Fibroblast of skin of scalp (primary cell): Measurements from ENCODE around the gene UBE2G2. TPM values are rescaled to one million over a fixed set of nuclear protein-coding genes. Genes with fewer than 3 reads are reported as not detected.

Experiments used
- DNase-seq: peaks from one replicate; pipeline ENCODE4 v3.0.0-alpha.2; 2013
- polyA plus RNA-seq, 2 experiments: library from polyadenylated mRNA; unstranded; fragments of 120-200 nt; gene quantifications; one replicate each; pipeline ENCODE4 v1.2.1, GENCODE V29; 2013; ENCODE audit not compliant: insufficient read length in 2 of 2

The UBE2G2 gene, protein sequence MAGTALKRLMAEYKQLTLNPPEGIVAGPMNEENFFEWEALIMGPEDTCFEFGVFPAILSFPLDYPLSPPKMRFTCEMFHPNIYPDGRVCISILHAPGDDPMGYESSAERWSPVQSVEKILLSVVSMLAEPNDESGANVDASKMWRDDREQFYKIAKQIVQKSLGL
- polyA plus RNA-seq (2013, experiment 1 of 2; ENCODE audit: insufficient read length): 56.8 TPM
- 50.0 TPM for polyA plus RNA-seq (2013, experiment 2 of 2; ENCODE audit: insufficient read length)

DNA sequence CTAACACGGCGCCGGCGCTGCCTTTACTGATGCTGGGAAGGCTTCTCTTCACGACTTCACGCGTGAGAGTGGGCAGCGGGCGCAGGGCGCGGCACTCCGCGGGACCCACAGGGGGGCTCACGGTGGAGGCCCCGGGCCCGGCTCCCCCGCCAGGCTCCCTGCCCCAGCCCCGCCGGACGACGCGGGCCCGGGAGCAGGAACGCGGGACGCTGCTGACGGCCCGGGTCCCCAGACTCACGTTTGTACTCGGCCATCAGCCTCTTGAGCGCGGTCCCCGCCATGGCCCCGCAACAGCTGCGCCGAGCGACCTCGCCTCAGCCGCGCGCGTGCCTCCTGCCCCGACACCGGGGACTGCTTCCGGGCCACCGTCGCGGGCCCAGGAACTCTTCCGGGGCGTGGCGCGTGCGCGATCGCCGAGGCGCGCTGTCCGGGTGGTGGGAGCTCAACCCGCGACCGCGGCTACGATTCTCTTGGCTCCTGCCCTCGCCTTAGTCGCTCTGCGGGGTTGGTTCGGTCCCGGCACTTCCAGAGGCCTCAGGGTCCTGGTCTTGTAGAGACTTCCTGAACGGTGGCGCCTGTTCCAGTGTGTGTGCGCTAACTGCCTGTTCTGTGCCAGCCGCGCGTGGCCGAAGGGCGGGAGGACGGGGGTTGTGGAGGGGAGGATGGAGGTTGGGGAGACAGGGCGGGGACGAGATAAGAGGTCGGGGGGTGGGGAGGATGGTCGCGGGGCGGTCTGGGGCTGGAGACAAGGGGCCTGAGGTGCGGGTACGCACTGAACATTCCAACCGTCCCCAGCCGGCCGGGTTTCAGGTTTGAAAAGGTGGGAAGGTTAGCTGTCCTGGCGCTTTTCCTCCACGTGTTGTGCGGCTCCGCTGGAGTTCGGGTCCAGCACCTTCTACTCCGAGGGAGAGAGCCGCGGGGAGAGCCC, at the start of gene UBE2G2:
TSS of gene UBE2G2 (minus strand) at position 353 of the 928 bp plus-strand sequence. CDS start at position 281, 72 bp downstream.
- peak; percentile 79 for DNase-seq

DNA sequence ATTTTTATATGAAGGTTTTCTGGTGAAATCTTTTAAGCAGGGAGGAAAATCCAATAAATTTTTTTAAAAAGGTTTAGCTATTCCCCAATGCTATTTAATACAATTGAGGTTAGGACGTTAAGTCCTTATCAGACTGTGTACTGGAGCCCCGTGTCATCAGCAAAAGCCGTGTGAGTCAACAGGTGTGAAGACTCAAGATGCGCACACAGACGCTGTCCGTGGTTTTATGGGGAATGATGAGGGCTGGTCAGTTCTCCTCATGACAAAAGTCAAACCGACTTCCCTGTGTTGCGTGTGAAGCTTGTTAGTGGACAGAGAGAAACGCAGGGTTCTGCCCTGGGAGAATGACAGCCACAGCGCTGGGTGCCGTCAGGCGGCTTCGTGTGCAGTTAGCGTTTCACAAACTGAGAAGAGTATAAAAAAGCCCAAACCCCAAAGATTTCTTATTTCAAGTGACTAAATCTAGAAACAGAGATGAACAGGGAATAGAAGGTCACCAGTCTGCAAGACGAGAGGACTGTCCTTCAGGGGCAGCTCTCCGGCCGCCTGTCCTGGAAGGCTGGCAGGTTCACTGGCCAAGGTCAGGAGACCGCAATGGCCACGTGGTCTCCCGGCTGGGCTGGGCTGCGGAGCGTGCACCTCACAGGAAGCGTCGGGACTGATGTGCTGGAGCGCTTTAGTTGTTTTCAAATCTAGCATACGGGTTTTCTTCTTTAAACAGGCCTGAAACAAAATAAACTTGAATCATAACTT, 49.5 kb upstream of the UBE2G2 start:
- no peak for DNase-seq

DNA sequence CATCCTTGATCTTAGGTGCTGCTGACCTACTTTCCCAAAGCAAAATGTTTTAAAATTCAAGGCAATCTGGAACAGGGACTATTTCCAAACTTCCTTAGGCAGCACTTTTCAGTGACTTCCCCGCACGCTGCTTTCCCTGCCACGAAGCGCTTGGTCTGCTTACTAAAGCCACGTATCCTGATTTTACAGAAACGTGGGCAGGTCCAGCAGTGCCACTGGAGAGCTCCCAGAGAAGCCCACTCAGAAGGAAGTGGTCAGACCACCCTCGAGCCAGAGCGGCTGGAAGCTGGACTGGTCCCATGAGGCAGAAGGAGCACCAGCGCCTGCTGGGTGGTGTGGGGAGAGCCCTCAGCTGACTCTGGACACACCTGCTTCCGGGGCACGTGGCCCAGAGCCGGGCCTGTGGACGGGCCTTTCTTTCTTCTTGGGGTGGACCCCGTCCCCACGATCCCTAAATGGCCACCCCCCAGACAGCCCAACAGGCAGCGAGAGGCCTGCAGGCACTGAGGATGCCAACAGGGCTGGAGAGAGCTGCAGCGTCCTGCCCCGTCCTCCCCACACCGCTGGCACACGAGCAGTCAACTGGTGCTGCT, 48.7 kb upstream of the UBE2G2 start:
- no peak for DNase-seq

DNA sequence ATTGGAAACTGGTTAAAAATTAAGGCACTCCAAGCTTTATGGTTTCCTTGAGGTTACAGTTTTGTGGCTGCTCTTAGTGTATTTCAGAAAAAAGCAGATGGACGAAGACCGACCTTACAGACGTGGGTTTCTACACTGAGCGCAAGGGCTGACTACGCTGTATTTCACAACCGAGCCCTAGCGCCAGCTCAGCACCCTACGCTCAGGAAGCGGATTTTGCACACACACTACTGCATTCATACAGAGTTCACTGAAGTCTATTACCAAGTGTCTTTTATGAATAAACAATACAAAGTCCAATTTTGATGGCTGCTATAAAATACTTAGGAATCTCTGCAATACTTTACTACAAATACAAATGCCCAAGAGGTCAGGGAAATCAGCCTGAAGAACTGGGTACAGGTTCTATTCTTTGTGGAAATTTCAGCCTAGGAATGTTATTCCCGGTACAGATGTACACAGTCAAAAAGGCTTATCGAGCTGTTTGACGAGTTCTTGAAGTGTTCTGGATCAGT, 48.1 kb upstream of the UBE2G2 start:
- DNase-seq: no peak

DNA sequence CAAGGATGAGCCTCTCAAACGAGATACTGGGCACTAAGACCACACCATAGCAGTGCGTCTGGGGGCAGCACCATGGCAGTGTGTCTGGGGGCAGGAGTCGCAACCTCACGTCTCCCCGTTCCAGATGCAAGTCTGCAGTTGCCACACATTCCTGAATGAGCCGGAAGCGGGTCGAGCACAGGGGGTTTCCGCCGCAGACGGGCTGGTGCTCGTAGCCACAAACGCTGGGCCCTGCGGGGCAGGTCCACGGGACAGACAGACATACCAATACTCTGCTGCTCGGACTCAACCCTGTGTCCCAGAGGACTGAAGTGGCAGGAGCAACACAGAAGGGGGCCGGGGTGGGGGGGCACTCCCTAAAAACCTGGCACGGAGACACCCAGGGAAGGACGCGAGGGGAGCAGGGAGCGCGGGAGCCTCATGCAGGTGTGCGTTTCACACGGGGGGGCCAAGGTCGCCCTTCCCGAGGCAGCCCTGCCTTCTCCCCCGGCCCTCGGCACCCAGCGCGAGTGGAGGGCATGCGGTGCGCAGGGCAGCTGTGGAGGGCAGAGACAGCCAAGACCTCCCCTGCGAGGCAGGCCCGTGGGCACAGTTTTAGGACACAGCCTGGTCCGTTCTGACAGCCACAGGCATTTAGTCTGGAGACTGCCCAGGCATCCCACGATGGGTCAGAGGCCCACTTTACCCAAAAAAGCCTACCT, 47.4 kb upstream of the UBE2G2 start:
- no peak for DNase-seq

DNA sequence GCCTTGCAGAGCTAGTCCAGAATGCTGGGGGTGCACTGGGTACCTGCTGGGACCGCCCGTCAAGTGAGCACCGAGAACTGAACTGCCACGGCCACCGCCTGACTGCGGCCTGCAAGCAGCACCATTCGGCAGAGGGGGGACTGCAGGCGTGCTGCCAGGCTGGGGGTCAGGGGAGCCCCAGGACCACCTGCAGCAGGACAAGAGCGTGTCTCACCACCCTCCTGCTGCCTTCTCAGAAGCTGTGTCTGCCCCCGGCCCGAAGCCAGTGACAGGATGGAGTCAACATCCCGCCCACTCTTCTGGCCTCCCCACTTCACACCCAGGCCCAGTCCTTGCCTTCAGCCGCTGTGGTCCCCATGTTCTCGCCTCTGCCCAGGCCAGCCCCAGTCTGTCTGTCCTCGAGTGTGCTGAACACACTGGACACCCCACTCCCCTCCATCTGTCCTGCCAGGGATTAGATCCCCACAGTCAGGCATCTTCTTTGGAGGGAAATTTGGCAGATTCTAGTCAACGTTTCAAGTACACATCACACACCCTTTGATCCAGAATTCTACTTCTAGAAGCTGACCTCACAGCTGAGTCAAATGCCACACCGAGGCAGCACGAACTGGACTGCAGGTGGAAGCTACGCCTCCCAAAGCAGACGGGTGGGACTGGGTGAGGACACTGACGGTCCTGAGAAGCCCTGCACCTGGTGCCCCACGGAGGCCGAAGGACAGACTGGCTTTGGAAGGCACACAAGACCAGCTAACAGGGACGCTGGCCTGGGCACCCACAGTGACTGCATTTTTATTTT, 45.8 kb upstream of the UBE2G2 start:
- no peak for DNase-seq

DNA sequence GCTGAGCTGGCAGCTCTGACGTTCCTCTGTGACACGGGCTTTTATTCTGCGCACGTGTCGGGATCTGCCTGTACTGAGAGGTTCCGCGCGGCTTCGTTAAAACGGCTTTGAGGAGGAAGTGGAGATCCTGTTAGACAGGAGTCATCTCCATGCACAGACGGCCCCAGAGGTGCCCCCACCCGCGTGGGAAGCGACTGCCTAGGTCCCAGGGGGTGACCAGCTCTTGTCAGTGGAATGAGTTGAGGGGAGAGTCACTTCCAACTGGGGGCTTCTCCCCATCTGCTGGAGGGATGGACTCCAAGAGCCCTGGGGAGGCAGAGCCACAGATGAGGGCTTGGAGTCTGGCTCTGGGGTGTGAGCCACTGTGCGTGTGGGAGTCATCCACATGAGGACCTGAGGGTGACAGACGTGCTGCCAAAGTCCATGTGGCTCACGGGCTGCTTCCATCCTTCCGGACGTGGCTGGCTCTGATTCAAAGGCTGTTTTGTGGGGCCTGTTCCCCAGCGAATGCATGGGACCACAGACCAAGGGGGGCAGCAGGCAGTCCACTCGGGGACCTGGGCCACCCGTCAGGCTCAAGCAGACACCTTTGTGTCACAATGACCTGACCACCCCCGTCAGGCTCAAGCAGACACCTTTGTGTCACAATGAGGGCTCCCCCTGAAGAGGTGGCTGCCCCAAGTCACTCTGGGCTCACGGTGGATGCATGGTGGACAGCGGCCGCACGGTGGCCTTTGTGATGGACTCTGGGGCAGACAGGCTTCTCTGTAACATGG, 45.1 kb upstream of the UBE2G2 start:
- no peak for DNase-seq

DNA sequence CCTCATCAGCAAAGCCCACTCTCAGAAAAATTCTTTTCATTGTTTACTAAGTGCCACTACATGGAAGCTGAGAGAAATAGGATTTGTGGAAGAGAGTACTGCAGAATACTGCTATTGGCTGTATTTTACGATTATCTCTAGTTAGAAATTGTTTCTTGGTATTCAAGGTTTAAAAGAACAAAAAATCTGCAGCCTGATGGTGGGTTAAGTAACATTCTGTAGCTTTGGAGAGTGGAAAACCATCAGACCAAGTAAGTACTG, 44.5 kb upstream of the UBE2G2 start:
- no peak for DNase-seq

DNA sequence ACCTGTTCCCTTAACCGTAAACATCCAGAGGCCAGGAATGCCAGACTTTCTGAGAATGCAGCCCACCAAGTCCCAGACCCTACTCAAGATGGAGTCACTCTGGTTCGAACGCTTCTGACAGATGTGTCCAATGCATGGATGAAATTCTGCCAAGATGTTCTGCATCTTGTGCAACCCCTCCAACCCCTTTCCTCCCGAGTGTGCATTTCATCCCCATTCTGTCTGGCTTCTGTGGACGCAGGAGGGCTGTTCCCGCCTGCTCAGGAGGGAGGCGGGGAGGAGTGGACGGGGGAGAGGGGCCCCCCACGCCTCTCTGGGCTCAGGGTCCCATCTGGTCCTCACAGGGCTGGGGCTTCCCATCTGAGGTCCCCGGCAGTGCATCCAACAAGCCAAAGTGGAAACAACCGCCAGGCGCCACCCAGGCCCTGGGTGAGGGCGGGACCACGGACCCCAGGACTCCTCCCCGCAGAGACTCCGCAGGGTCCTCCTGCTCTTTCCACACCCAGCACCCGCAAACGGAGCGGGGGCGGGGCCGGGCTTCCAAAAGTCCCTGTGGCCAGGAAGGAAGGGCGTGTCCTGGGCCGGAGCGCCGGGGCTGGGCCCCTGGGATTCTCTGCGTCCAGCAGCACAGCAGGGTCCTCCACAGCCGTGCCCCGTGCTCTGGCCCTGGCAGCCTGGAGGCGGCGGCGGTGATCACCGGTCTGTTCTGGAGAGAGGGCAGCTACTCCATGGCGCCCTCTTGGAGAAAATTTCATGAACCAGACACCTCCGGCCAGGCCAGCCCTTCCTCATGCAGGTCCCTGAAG, 44.0 kb upstream of the UBE2G2 start:
- peak; percentile 56 for DNase-seq

DNA sequence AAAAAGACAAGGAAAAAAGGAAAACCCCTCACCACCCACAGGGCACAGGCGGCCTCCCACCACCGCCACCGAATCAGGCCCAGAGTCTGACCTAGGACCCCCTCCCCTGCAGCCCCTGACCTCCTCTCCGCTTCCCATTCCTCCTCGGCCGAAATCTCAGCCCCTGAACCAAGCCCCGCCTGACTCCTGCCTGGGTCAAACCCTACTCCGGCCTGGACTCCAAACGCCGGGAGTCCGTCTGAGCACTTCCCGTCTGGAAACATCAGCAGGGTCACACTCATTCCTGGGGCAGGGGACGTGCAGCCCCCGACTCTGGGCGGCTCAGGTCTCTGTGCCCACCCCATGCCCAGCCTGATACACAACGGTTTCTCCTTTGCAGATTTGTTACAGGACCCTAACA, 42.6 kb upstream of the UBE2G2 start:
- no peak for DNase-seq

DNA sequence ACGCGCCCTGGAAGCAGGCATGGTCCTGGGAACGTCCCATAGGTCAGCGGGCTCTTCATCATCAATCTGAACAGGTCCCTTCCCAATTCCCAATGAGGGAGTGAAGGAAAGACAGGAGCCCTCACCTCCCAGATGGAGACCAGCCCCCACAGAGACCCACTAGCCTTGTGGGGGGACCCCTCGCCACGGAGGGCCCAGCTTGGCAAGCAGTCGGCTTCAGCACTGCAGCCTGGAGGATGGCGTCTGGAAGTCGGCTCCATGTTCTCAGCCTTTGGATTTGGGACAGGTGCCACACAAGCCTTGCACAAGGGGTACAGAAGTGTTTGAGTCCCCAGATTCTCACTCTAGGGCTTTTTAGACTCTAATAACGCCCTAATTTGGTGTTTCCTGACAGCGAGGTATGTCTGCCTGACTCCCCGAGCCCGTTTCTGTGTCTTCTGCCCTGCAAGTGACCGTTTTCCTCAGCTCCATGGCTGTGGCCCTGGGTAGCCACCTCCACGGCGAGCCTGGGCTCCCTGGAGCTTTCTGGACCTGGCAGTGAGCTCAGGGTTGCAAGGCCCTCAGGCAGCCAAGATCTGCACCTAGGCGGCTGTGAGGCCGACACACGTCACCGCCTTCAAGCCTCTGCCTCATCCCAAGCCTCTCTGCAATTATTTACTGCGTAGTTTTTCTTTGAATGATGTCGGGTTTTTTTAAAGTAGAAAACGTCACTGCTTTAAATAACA, 41.3 kb upstream of the UBE2G2 start:
- DNase-seq: no peak

DNA sequence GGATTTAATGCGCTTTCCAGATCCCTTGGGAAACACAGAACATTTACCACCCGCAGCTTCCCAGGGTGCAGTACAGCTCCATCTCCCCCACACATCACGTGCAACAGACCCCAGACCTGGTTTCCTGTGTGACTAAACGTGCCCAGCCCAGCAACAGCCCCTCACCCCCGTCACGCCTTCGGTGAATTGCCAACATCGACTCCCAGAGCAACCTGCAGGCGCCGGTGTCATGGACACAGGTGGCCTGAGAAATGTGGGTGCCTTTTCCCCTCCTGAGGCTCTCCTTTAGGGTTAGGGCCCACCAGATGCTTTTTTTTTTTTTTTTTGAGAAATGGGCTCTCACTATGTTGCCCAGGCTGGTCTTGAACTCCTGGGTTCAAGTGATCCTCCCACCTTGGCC, 40.5 kb upstream of the UBE2G2 start:
- DNase-seq: no peak

DNA sequence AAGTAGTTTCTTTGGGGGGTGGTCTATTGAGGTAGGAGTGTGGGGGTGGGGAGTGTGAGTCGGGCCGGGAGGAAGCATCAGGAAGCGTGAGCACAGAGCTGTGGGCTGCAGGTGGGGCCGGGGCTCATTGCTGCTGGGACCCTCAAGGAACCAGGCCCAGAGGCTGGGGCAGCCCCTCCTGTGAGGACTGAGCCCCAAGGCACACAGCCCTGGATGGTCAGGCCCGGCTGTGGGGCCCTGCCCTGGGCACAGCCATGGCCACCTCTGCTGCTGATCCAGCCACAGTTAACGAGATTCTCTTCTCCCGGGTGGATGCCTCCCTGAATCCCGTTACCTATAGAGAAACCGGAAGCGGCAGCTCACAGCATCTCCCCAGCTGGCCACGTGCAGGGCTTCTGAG, 39.2 kb upstream of the UBE2G2 start:
- no peak for DNase-seq

DNA sequence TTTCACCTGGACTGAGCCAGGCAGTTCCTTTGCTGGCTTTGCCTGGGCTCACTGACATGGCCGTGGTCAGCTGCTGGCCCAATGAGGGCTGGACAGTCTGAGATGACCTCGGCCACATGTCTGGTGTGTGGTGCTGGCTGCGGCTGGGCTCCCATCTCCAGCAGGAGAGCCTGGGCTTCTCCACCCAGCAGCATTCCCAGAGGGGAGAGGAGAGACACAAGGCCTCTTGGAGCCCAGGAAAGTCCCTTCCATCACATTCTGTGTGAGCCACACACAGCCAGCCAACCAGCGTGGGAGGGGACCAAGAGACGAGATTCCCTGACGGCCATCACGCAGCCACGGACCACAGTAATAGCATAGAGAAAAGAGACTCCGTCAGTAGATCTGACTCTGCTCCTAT, 37.3 kb upstream of the UBE2G2 start:
- no peak for DNase-seq

DNA sequence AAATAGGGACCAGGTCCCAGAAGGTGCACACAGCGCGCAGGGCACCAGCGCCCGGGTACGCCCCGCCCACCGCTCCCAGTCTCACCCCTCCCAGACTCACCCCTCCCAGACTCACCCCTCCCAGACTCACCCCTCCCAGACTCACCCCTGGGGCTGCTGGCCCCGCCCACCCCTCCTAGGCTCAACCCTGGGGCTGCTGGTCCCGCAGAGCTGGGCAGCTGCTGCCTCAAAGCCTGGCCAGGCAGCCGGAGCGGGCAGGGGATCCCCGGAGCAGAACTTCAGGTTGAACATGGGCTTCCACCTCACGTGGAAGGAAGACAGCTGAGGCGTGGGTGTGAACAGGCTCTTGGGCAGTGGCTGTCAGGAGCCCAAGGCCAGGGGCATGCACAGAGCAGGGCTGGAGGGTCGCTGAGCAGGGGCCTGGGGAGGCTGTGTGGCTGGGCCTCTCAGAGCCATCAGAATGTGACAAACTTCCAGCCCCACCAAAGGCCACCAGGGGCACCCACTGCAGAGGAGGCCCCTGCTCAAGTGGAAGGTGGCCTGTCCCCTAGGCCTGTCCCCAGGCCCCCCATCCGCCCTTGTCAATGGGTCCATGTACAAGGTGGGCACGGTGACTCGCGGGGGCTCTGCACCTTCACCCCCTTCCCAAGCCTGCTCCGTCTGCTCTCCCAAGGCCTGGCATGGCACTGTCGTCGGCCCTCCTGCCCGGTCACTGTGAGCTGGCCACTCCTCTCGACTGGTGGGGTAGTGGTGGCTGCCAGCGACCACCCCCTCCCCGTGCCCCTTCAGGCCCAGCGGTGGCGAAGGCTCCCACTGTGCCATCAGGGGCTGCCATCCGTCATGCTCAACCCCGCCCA, 36.6 kb upstream of the UBE2G2 start:
- no peak for DNase-seq

DNA sequence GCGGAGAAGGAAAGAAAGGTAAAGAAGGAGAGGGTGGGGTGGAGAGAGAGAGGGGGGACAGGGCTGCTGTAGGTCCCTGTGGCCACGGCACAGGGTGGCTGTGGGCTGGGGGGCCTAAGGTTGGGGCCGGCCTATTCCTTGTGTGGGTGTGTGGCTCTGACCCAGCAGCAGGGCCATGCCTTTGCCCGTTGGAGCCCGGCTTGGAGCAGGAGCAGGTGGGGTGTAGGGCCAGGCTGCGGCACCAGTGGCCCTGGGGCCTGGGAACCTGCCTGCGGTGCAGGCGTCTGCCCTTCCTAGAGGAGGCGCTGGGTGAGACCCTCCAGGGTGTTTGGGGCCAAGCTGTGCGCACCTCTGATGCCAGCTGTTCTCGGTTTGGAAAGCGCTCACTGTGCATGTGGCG, 35.9 kb upstream of the UBE2G2 start:
- no peak for DNase-seq

DNA sequence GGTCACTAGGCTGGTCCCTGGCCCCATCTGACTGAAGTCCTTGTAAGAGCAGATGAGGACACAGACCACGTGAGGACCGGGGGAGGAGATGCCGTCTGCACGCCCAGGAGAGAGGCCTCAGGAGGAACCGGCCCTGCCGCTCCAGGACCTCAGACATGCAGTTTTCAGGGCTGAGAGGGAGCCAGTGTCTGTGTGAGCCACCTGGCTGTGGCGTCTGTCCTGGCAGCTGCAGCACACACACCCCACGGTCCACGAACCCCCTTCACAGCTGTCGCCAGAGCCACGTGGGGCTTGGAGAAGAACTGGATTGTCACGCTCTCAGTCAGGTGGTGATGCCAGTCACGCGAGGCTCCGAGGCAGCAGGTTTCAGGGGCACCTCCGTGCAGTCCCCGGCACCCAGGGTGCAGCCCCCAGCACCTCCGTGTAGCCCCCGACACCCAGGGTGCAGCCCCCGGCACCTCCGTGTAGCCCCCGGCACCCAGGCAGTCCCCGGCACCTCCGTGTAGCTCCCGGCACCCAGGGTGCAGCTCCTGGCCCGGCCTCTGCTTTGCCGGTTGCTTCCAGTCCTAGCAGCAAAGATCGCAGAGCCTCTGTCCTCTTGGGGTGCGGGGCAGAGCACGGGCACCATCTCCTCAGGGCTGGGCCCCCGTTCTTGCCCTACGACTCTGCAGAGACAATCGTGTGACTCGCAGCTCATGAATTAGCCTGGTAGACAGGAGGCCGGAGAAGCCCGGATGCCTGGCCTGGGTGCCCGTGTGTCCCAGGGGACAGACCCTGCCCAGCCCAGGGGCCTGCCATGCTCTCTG, 35.2 kb upstream of the UBE2G2 start:
- DNase-seq: peak; percentile 31
